MM.1S (cell line): ENCODE data around the gene JADE1.

ENCODE experiments used
- CTCF ChIP-seq: fragments of 300-600 bp; sonication (generic); IDR thresholded peaks from 2 replicates; pipeline ENCODE4 v1.5.1; 2016; ENCODE audit warnings: antibody characterized with exemption, low read length, mixed read lengths
- EZH2 ChIP-seq: fragments of 300-600 bp; sonication (generic); optimal IDR thresholded peaks from 2 replicates; pipeline ENCODE3; 2017; ENCODE audit warnings: low read depth, mild to moderate bottlenecking, antibody characterized with exemption, low read length, mixed read lengths

- TF ChIP-seq EZH2, result no peak
- 0 out of 2 replicates have a peak, but pooled peaks have one; percentile 4 for TF ChIP-seq CTCF
Measured at GRCh38 chr4:128810331-128810870, 901 bp downstream of the JADE1 start.
